Upper lobe of left lung (tissue), 6 donors: Measurements from ENCODE around the gene DYNLT3. TPM values are rescaled to one million over a fixed set of nuclear protein-coding genes. Genes with fewer than 3 reads are reported as not detected.

Experiments
- ATAC-seq, 2 donors: fragments of 200-7000 bp; cut with Tn5 transposase; one replicate each; pipeline ENCODE4 v1.9.1; 2022; ENCODE audit warnings: mild to moderate bottlenecking in 2 of 2, moderate library complexity in 2 of 2; ENCODE audit not compliant: low FRiP score in 2 of 2
- DNase-seq, 2 donors: peaks; one replicate each; pipeline ENCODE4 v3.0.0-alpha.2; 2019 to 2020
- H3K27ac ChIP-seq, 4 donors: fragments of 200-600 bp; sonication (generic); one replicate each; pipeline ENCODE4 v1.5.1; 2016 to 2019
- H3K27me3 ChIP-seq, 4 donors: fragments of 200-600 bp; sonication (generic); one replicate each; pipeline ENCODE4 v1.5.1; 2017 to 2019
- H3K36me3 ChIP-seq, 4 donors: fragments of 200-600 bp; sonication (generic); one replicate each; pipeline ENCODE4 v1.5.1; 2016 to 2019
- H3K4me1 ChIP-seq, 4 donors: fragments of 200-600 bp; sonication (generic); one replicate each; pipeline ENCODE4 v1.5.1; 2018 to 2019
- H3K4me3 ChIP-seq, 4 donors: fragments of 200-600 bp; sonication (generic); one replicate each; pipeline ENCODE4 v1.5.1; 2017 to 2019; ENCODE audit warnings: mild to moderate bottlenecking in 2 of 4, moderate library complexity in 1 of 4
- H3K9me3 ChIP-seq, 4 donors: fragments of 200-600 bp; sonication (generic); one replicate each; pipeline ENCODE4 v1.5.1; 2018 to 2019
- EP300 ChIP-seq, 4 donors: sonication (generic); formaldehyde crosslinking; IDR thresholded peaks; one replicate each; pipeline ENCODE4 v1.5.1; 2017; ENCODE audit warnings: antibody characterized with exemption in 4 of 4, control low read depth in 2 of 4
- POLR2A ChIP-seq, 4 donors: fragments of 450-650 bp; IDR thresholded peaks; one replicate each; pipeline ENCODE4 v1.5.1; 2016 to 2017; ENCODE audit warnings: antibody characterized with exemption in 4 of 4, mild to moderate bottlenecking in 2 of 4
- POLR2AphosphoS5 ChIP-seq, 2 donors: sonication (generic); formaldehyde crosslinking; IDR thresholded peaks; one replicate each; pipeline ENCODE4 v1.5.1; 2017; ENCODE audit warnings: antibody characterized with exemption in 2 of 2
- WGBS, 2 donors: methylation state at CpG; one replicate each; pipeline ENCODE4 v1.1.5; 2017 to 2018; 5-methylcytosine and 5-hydroxymethylcytosine counted together
- total RNA-seq, 6 donors: library from RNA; depleted of rRNA in 4 of 6; stranded (reverse); fragments of >200 nt in 4 of 6; gene quantifications; one replicate each; pipeline versions ENCODE4 v1.1.0 to v1.2.1, GENCODE V29; 2016 to 2021
- TF ChIP-seq, protein P1 (sequence below), 6 experiments: fragments of 450-650 bp in 4 of 6; fragments of 200-600 bp in 2 of 6; sonication (generic) in 2 of 6; IDR thresholded peaks; one replicate each; pipeline ENCODE4 v1.5.1; 2016 to 2019; ENCODE audit warnings: antibody characterized with exemption in 6 of 6
- donor health status: DM: no; HTN: no; CAD: no; lungs with moderate emphysema.
- donor health status: DM: no; HTN: yes; CAD: no; lungs with severe emphysema.

DYNLT3 gene
- total RNA-seq, 6 donors from 2014 or later, result 4.1 to 38.2 (median 23.5) TPM

DNA sequence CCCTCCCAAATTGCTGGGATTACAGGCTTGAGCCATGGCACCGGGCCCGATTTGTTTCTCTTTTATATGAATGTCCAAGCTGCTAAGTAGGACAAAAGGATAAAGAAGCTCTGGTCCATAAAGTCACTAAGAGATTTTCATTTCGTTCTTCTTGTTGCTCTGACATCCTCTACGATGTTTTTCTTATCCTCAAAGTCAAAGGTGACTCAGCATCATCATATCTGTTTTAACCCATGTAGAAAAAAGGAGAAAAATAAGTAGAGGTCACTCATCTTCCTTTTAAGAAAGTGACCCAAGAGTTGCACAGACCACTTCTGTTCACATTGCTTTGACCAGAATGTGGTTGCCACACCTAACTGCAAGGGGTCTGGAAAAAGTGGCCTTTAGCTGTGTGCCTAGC, 29.3 kb upstream of the DYNLT3 start:
- Histone ChIP-seq H3K4me1 (no peaks in the 10 kb centered on the region), H3K27ac (no peak overlapping the region), H3K4me3 (no peak overlapping the region), H3K27me3 (no peaks in the 10 kb centered on the region), H3K36me3 (no peaks in the 10 kb centered on the region), H3K9me3 (no peaks in the 10 kb centered on the region)
- ATAC-seq (no peak), DNase-seq (no peak)
- no peak for TF ChIP-seq POLR2A (IDR thresholded peaks at IDR 0.05)
- TF ChIP-seq EP300 (IDR thresholded peaks at IDR 0.05), result no peak
- no peak for TF ChIP-seq POLR2AphosphoS5 (IDR thresholded peaks at IDR 0.05)
- TF ChIP-seq, protein P1, sequence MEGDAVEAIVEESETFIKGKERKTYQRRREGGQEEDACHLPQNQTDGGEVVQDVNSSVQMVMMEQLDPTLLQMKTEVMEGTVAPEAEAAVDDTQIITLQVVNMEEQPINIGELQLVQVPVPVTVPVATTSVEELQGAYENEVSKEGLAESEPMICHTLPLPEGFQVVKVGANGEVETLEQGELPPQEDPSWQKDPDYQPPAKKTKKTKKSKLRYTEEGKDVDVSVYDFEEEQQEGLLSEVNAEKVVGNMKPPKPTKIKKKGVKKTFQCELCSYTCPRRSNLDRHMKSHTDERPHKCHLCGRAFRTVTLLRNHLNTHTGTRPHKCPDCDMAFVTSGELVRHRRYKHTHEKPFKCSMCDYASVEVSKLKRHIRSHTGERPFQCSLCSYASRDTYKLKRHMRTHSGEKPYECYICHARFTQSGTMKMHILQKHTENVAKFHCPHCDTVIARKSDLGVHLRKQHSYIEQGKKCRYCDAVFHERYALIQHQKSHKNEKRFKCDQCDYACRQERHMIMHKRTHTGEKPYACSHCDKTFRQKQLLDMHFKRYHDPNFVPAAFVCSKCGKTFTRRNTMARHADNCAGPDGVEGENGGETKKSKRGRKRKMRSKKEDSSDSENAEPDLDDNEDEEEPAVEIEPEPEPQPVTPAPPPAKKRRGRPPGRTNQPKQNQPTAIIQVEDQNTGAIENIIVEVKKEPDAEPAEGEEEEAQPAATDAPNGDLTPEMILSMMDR (IDR thresholded peaks at IDR 0.05), result no peak
- WGBS, 2 donors, result 83 to 84% methylated on average over 4 of the region's 4 CpGs

DNA sequence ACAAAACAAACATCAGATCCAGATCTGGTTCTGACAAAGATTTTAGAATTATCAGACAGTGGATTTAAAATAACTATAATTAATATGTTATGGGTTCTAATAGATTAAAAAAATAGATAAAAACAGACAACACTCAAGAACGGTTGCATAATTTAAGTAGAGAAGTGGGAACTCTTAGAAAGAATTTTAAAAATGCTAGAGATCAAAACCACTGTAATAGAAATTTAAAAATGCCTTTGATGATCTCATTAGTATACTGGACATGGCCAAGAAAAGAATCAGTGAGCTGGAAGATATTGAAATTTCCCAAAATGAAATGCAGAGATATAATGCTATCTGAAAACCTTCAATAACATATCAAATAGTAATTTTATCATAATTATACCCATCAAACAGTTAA, 28.3 kb upstream of the DYNLT3 start:
- ATAC-seq, result no peak
- 58 to 71% methylated on average over 1 of the region's 1 CpG for WGBS, 2 donors

DNA sequence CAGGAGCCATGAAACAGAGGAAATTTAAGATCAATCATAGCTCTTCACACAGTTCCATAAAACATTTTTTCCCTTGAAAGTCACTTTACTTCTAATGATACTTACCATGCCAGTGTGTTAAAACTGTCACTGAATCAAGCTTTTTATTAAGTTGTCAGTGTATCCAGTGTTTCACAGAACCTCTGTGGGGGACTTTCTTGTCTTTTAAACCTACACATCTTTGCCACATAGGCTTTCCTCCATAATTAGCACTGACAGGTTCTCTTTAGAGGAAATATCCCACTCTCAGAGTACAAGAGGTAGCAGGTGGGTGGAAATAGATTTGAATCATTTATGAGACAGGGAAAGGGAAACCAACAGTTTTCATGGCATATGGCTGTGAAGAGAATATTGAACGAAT, 25.8 kb upstream of the DYNLT3 start:
- no peaks in the 10 kb centered on the region for H3K36me3 ChIP-seq
- TF ChIP-seq, protein P1 (IDR thresholded peaks at IDR 0.05), result no peak
- TF ChIP-seq EP300 (IDR thresholded peaks at IDR 0.05), result no peak
- TF ChIP-seq POLR2AphosphoS5 (IDR thresholded peaks at IDR 0.05), result no peak
- no peak for TF ChIP-seq POLR2A (IDR thresholded peaks at IDR 0.05)
- no peaks in the 10 kb centered on the region for H3K9me3 ChIP-seq
- H3K4me1 ChIP-seq, result no peaks in the 10 kb centered on the region
- no peaks in the 10 kb centered on the region for H3K27me3 ChIP-seq
- no peak for DNase-seq
- H3K27ac ChIP-seq, result no peak overlapping the region
- ATAC-seq, result no peak
- WGBS, 2 donors, result 67 to 78% methylated on average over 1 of the region's 1 CpG
- H3K4me3 ChIP-seq, result no peak overlapping the region

More for the DNA sequence above, 28.3 kb upstream of the DYNLT3 start:
- Histone ChIP-seq H3K27me3 (no peaks in the 10 kb centered on the region), H3K36me3 (no peaks in the 10 kb centered on the region), H3K9me3 (no peaks in the 10 kb centered on the region), H3K4me3 (no peak overlapping the region), H3K27ac (no peak overlapping the region), H3K4me1 (no peaks in the 10 kb centered on the region)
- no peak for TF ChIP-seq POLR2AphosphoS5 (IDR thresholded peaks at IDR 0.05)
- TF ChIP-seq EP300 (IDR thresholded peaks at IDR 0.05), result no peak
- TF ChIP-seq POLR2A (IDR thresholded peaks at IDR 0.05), result no peak
- TF ChIP-seq, protein P1 (IDR thresholded peaks at IDR 0.05), result no peak
- DNase-seq, result no peak

DNA sequence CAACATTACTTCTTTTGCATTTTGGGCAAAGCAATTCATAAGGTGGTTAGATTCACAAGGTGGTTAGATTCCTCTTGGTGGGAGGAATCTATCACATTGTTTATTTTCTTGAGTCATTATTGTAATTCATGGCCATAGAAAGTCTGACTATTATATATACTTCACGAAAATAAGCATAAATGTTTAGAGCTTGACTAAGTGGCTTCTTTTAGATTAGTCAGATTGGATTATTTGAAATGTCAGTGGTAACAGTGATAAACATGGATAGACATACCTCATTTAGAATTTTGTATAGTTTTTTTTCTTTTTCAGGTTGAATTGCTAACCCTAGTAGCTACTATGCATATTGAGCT, 24.9 kb upstream of the DYNLT3 start:
- ATAC-seq (no peak), DNase-seq (no peak)
- 77 to 84% methylated on average over 1 of the region's 1 CpG for WGBS, 2 donors
- no peaks in the 10 kb centered on the region for H3K27me3 ChIP-seq
- no peaks in the 10 kb centered on the region for H3K36me3 ChIP-seq
- no peaks in the 10 kb centered on the region for H3K9me3 ChIP-seq
- TF ChIP-seq POLR2A (IDR thresholded peaks at IDR 0.05), result no peak
- TF ChIP-seq POLR2AphosphoS5 (IDR thresholded peaks at IDR 0.05), result no peak
- TF ChIP-seq, protein P1 (IDR thresholded peaks at IDR 0.05), result no peak
- TF ChIP-seq EP300 (IDR thresholded peaks at IDR 0.05), result no peak
- H3K4me3 ChIP-seq, result no peak overlapping the region
- H3K27ac ChIP-seq, result no peak overlapping the region
- no peaks in the 10 kb centered on the region for H3K4me1 ChIP-seq

DNA sequence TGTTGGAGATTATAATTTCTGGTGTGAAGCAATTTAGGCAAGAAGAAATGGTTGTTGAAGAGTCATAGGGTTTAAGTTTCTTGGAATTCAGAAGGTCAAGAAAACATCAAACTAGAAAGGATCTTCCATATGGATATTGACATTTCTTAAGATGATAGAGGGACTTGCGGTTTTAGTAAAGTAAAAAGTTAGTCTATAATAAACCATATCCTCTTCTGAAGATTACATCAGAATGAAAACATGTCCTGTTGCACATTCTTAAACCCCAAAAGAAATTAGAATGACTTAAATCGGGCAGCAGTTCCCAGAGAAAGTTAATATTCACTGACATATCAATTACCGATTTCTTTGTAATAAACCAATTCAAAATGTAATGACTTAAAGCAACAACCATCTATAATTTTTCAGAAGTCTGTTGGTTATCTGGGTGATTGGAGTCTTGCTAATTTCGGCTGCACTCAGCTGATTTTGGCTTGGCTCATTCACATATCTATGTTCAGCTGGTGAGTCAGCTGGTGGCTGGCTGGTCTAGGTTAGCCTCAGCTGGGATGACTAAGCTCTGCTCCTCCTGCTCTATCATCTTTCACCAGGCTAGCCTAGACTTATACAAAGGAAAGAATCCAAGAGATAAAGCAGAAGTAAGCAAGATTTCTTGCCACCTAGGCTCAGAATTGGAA, 24.4 kb upstream of the DYNLT3 start:
- no peak overlapping the region for H3K4me3 ChIP-seq
- no peaks in the 10 kb centered on the region for H3K4me1 ChIP-seq
- TF ChIP-seq POLR2AphosphoS5 (IDR thresholded peaks at IDR 0.05), result no peak
- TF ChIP-seq, protein P1 (IDR thresholded peaks at IDR 0.05), result no peak
- no peak for TF ChIP-seq POLR2A (IDR thresholded peaks at IDR 0.05)
- no peak for TF ChIP-seq EP300 (IDR thresholded peaks at IDR 0.05)
- no peaks in the 10 kb centered on the region for H3K27me3 ChIP-seq
- H3K9me3 ChIP-seq, result no peaks in the 10 kb centered on the region
- no peaks in the 10 kb centered on the region for H3K36me3 ChIP-seq
- ATAC-seq, result peak in 1 of 2 donors; percentile 73
- no peak for DNase-seq
- 68 to 76% methylated on average over 4 of the region's 4 CpGs for WGBS, 2 donors
- no peak overlapping the region for H3K27ac ChIP-seq
